Choroid plexus epithelial cell (primary cell): ENCODE measurements around the gene TM4SF20.

Experiments used
- DNase-seq: peaks from one replicate; pipeline ENCODE4 v3.0.0-alpha.2; 2010; ENCODE audit warnings: low read depth
- H3K4me3 ChIP-seq: 2 replicates; pipeline ENCODE4 v1.5.1; 2011; ENCODE audit warnings: low read depth, mild to moderate bottlenecking, control low read depth, low read length, moderate library complexity
- CTCF ChIP-seq: conservative IDR thresholded peaks from 2 replicates; pipeline ENCODE4 v1.5.1; 2011; ENCODE audit warnings: low read depth, mild to moderate bottlenecking, control low read depth, inconsistent platforms, low read length, moderate library complexity

Gene TM4SF20

GRCh38 chr2:227401550-227401949 lies 22.4 kb upstream of the TM4SF20 start:
- no peak for TF ChIP-seq CTCF
- no peak for DNase-seq
- H3K4me3 ChIP-seq: no peak overlapping the region

- DNase-seq: no peak
- H3K4me3 ChIP-seq: no peak overlapping the region
- no peak for TF ChIP-seq CTCF
These were observed 19.9 kb upstream of the TM4SF20 start for GRCh38 chr2:227398684-227399670.

- no peak for TF ChIP-seq CTCF
- no peak for DNase-seq
- H3K4me3 ChIP-seq: no peak overlapping the region
These were observed 18.5 kb upstream of the TM4SF20 start for GRCh38 chr2:227397562-227397961.

- no peak for DNase-seq
- no peak overlapping the region for H3K4me3 ChIP-seq
- TF ChIP-seq CTCF: no peak
These were observed 16.4 kb upstream of the TM4SF20 start for GRCh38 chr2:227395556-227395955.

- TF ChIP-seq CTCF: no peak
- H3K4me3 ChIP-seq: no peak overlapping the region
- no peak for DNase-seq
These were observed 15.3 kb upstream of the TM4SF20 start for GRCh38 chr2:227394401-227394800.

- DNase-seq: no peak
- no peak for TF ChIP-seq CTCF
These were observed 11.6 kb upstream of the TM4SF20 start for GRCh38 chr2:227390468-227391256.

More at GRCh38 chr2:227390468-227391256, 11.6 kb upstream of the TM4SF20 start:
- no peak overlapping the region for H3K4me3 ChIP-seq
